GM19025 (cell line): ENCODE results near the gene EXT2.

Experiments
- ATAC-seq: cut with Tn5 transposase; IDR thresholded peaks from one replicate; pipeline ENCODE4 v1.9.1; 2021; ENCODE audit warnings: mild to moderate bottlenecking, low read depth, moderate library complexity; ENCODE audit not compliant: unreplicated experiment

EXT2 gene

GRCh38 chr11:44228379-44228778 is 132.9 kb downstream of the EXT2 start:
- no peak for ATAC-seq

DNA sequence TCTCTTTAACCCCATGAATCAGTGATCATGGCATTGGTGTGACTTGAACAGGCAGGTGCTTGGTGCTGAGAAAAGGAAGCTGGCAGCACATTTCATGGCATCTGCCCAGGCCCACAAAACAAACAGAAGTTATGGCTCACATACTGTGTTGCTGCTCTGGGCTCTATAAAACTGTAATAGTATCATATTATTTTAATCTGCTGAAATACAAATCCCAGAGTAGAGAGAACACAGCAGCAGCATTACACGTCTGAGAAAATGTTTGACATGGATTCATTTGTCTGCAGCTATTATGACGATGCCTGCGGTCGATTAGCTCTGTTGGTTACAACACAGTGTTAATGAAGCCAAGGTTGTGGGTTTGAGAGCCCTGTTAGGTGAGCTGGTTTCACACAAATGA is 133.6 kb downstream of the EXT2 start:
- ATAC-seq: no peak

- ATAC-seq: no peak
Observed at GRCh38 chr11:44229624-44230023, 134.1 kb downstream of the EXT2 start.

GRCh38 chr11:44235765-44236201 is 140.3 kb downstream of the EXT2 start:
- ATAC-seq: no peak

- no peak for ATAC-seq
Observed at GRCh38 chr11:44236296-44236695, 140.8 kb downstream of the EXT2 start.

DNA sequence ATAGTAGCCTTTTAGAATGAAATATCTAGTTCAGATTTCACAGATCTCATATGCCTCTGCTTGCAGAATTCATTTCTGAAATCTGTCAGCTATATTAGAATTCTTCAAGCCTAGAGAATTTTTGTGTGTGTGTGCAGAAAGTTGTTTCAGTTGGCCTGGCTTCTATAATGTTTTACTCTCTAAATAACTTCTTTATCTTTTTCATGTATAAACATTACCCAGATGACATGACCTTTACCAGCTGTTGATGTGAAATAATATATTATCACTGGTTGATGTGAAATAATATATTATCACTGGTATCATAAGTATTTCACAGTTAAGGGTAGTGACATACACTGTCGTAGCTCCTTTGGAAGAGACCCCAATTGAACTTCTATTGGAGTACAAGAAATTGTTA is 141.7 kb downstream of the EXT2 start:
- no peak for ATAC-seq

DNA sequence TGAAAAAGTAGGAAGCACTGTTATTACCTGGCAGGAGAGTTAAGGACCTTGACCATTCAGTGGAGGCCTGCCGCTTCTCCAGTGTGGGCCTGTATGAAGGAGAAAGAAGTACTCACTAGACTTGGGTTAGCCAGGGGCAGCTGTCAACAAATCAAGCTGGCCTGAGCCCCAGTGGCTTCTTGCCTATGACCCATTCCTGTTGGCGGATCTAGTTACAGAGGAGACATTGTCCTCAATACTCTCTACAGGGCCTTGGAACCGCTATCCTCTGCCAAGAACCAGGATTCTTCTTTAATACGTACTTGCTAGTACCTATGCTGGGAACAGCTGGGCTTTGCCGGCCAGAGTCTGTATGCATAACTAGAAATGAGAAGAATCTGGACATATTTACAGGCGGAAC is 146.4 kb downstream of the EXT2 start:
- ATAC-seq: no peak

GRCh38 chr11:44243086-44243485 is 147.6 kb downstream of the EXT2 start:
- no peak for ATAC-seq

GRCh38 chr11:44243595-44244343 is 148.3 kb downstream of the EXT2 start:
- ATAC-seq: no peak

DNA sequence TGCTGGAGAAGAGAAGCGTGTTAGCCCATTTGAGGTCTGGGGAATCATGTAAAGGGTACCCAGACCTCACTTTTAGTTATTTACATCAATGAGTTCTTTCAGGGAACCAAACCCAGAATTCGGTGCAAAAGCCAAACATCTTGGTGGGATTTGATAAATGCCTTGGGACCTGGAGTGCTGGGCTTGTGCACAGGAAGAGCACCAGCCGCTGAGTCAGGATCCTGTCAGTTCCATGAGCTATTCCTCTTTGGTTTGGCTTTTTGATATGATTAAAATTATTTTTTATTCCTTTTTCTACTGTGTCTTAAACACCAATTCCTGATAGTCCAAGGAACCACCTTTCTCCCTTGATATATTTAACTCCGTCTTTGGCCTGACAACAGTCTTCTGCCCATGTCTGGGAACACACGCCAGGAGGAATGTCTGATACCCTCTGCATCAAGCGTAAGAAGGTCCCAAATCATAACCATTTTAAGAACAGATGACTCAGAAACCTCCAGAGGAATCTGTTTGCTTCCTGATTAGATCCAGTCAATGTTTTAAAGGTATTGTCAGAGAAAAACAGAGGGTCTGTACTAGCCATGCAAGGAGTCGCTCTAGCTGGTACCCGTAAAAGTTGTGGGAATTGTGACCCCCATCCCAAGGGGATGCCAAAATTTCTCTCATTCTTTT is 149.3 kb downstream of the EXT2 start:
- ATAC-seq: no peak

DNA sequence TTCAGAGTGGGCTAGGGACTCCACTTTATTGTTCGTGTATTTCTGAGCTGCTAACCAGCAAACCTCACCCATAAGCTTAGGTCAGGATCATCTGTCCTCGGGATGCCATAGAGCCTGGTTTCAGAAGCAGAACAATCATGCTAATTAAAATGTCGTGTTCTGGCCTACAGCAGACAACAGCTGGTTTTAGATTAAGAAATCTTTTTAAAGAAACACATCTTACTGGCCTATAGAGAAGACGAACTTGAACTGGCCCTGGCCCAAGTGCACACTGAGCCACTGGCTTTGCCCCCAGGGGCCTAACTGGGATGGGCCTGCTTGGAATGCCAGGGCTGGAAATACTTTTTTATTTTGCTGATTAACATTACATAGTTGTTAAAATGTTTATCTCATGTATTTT is 151.2 kb downstream of the EXT2 start:
- no peak for ATAC-seq

GRCh38 chr11:44247508-44247907 is 152.0 kb downstream of the EXT2 start:
- no peak for ATAC-seq

- ATAC-seq: no peak
Observed at GRCh38 chr11:44248109-44248508, 152.6 kb downstream of the EXT2 start.

DNA sequence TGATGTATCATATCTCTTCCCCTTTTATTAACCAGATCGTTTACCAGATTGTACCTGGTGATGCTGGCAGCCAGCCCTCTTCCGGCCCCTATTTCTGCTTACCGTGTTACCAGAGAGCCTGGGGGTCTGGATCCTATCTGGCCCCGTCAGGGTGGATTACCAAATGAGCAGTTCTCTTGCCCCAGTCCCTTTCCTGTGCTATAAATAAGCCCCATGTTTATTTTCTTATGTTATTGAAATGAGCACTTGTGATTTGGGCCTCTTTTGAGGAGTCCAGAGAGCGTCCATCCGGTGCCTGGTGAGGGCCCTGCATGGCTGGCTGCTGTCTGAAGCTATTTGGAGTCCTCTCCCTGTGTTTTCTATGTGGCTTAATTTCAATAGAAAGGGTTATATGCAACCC is 154.9 kb downstream of the EXT2 start:
- no peak for ATAC-seq

DNA sequence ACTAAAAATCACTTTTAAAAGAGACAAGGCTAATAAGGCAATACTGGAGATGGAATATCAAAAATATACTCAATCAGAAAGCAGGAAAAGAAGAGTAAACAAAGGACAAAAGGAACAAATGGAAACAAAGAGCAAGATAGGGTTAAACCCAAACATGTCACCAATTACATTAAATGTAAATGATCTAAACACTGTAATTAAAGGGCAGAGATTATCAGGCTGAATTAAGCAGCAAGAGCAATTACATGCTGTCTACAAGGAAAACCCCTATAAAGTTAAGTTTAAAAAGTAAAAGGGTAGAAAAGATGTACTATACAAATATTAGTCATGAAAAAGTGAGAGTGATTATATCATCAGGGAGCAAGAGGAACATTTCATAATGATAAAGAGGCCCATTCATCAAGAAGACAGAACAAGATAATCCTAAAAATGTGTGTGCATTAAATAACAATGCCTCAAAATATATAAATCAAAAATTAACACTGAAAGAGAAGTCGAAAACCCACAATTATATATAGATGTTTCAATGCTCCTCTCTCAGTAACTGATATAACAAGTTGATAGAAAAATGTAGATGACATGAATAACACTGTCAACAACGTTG is 157.6 kb downstream of the EXT2 start:
- no peak for ATAC-seq

- ATAC-seq: no peak
Observed at GRCh38 chr11:44255406-44256071, 160.1 kb downstream of the EXT2 start.

DNA sequence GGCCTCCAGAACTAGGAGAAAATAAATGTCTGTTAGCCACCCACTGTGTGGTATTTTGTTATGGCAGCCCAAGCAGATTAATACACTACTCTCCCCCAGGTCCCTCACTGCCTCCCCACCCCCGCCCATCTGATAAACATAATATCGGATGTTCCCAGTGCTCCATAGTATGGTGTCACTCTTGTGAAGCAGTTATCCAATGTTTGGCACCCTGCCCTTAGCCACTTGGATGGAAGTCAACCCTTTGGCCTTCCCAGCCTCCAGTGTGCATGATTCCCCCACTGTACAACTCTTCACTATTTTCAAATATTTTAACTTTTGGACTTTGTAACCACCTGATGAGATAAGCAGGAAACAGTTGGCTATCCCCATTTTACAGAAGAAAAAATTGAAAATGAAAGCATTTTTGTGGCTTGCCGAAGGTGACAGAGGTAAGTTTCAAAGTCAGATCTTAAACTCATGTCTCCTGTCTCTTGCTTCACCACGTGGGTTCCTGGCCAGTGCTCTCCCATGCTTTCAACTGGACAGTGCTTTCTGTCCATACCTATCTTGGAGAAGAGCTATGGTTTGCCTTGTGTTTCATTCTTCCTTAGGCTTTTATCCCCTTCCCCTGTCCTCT is 161.3 kb downstream of the EXT2 start:
- ATAC-seq: no peak

- ATAC-seq: no peak
Observed at GRCh38 chr11:44257338-44258189, 162.1 kb downstream of the EXT2 start.

GRCh38 chr11:44258190-44258489 is 162.7 kb downstream of the EXT2 start:
- ATAC-seq: no peak

DNA sequence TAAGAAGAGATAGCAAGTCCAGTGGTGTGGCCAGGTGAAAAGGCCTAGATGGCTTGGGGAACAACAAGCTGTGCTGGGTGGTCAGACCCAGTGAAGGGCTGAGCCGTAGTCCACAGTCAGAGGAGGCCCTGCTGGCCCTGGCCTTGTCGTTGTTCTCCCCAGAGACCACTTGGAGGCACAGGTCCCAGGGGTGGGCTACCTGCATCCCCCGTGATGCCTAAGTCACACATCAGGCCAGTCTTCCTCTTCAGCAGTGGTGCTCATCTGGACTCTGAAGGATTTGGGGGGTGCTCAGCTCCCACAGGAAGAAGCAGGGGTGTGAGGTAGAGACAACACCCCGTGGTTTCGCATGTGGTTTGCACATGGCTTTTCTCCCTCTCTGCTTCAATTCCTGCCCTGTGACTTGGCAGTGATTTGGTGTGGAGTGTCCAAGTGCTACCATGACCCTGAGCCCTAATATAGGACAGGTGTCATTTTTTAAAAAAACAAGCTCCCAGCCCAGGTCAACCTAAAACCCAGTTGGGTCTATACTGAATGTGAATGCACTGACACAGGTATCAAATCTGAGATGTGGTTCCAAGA is 163.5 kb downstream of the EXT2 start:
- ATAC-seq: no peak
